Measurements from ENCODE around the gene ORAI2.
A peak's percentile ranks its signal among the peaks of the same experiment; 100 is the strongest.

Gene ORAI2

GRCh38 chr7:102466097-102466496 is 32.7 kb downstream of the ORAI2 start:
- peak overlapping the region; percentile 0 to 99 for H3K4me3 ChIP-seq (ENCODE audit: low read length in 2 of 2)
- peaks cover 20 to 27% of the 10 kb centered on the region in 2 donors for H3K4me1 ChIP-seq (ENCODE audit: control insufficient read depth in 2 of 2, insufficient read depth in 2 of 2, low read length in 2 of 2)
- no peak overlapping the region for H3K9ac ChIP-seq (ENCODE audit: low read depth in 1 of 2, low read length in 2 of 2)
- H3K9me3 ChIP-seq (ENCODE audit: control insufficient read depth in 2 of 2, low read length in 2 of 2) = no peaks in the 10 kb centered on the region
- H3K27me3 ChIP-seq (ENCODE audit: control insufficient read depth in 2 of 2, insufficient read depth in 2 of 2, low read length in 2 of 2) = no peaks in the 10 kb centered on the region
- H3K27ac ChIP-seq (ENCODE audit: low read depth in 2 of 2, low read length in 2 of 2) = no peak overlapping the region
- H3K36me3 ChIP-seq (ENCODE audit: control insufficient read depth in 2 of 2, insufficient read depth in 2 of 2, low read length in 2 of 2) = peaks cover 2 to 3% of the 10 kb centered on the region in 2 donors

GRCh38 chr7:102467581-102468477 is 34.5 kb downstream of the ORAI2 start:
- H3K4me3 ChIP-seq (ENCODE audit: low read length in 2 of 2) = no peak overlapping the region
- no peak overlapping the region for H3K9ac ChIP-seq (ENCODE audit: low read depth in 1 of 2, low read length in 2 of 2)
- peaks cover 20 to 27% of the 10 kb centered on the region in 2 donors for H3K4me1 ChIP-seq (ENCODE audit: control insufficient read depth in 2 of 2, insufficient read depth in 2 of 2, low read length in 2 of 2)
- H3K9me3 ChIP-seq (ENCODE audit: control insufficient read depth in 2 of 2, low read length in 2 of 2) = no peaks in the 10 kb centered on the region
- H3K27me3 ChIP-seq (ENCODE audit: control insufficient read depth in 2 of 2, insufficient read depth in 2 of 2, low read length in 2 of 2) = no peaks in the 10 kb centered on the region
- H3K36me3 ChIP-seq (ENCODE audit: control insufficient read depth in 2 of 2, insufficient read depth in 2 of 2, low read length in 2 of 2) = peaks cover 6 to 7% of the 10 kb centered on the region in 2 donors
- H3K27ac ChIP-seq (ENCODE audit: low read depth in 2 of 2, low read length in 2 of 2) = no peak overlapping the region

- Histone ChIP-seq H3K9me3 (ENCODE audit: control insufficient read depth in 2 of 2, low read length in 2 of 2) (no peaks in the 10 kb centered on the region), H3K4me3 (ENCODE audit: low read length in 2 of 2) (no peak overlapping the region), H3K27me3 (ENCODE audit: control insufficient read depth in 2 of 2, insufficient read depth in 2 of 2, low read length in 2 of 2) (no peaks in the 10 kb centered on the region), H3K4me1 (ENCODE audit: control insufficient read depth in 2 of 2, insufficient read depth in 2 of 2, low read length in 2 of 2) (peaks cover 19 to 25% of the 10 kb centered on the region in 2 donors), H3K27ac (ENCODE audit: low read depth in 2 of 2, low read length in 2 of 2) (no peak overlapping the region), H3K9ac (ENCODE audit: low read depth in 1 of 2, low read length in 2 of 2) (no peak overlapping the region), H3K36me3 (ENCODE audit: control insufficient read depth in 2 of 2, insufficient read depth in 2 of 2, low read length in 2 of 2) (peaks cover 12 to 15% of the 10 kb centered on the region in 2 donors)
These were observed 35.3 kb downstream of the ORAI2 start for GRCh38 chr7:102468478-102469350.

DNA sequence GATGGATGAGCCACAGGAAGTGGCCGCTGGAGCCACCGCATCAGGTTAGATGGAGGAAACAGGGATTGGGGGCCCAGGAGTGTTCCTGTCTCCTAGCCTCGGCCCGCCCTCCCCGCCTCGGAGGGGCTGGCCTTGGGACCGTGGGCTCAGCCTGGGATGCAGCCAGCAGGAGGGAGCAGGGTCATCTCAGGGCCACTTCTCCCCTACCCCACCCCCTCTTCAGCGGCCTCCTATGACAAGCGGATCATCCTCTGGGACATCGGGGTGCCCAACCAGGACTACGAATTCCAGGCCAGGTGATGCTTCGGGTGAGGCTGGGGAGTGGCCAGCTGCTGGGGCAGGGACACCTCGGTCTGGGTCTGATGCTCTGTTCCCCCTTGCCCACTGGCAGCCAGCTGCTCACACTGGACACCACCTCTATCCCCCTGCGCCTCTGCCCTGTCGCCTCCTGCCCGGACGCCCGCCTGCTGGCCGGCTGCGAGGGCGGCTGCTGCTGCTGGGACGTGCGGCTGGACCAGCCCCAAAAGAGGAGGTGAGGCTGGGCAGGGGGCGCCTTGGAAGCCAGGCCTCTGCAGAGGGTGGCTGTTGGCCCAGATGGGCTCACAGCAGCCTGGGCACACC is 36.1 kb downstream of the ORAI2 start:
- no peak overlapping the region for H3K9ac ChIP-seq (ENCODE audit: low read depth in 1 of 2, low read length in 2 of 2)
- H3K9me3 ChIP-seq (ENCODE audit: control insufficient read depth in 2 of 2, low read length in 2 of 2) = no peaks in the 10 kb centered on the region
- no peak overlapping the region for H3K27ac ChIP-seq (ENCODE audit: low read depth in 2 of 2, low read length in 2 of 2)
- H3K27me3 ChIP-seq (ENCODE audit: control insufficient read depth in 2 of 2, insufficient read depth in 2 of 2, low read length in 2 of 2) = no peaks in the 10 kb centered on the region
- no peak overlapping the region for H3K4me3 ChIP-seq (ENCODE audit: low read length in 2 of 2)
- peaks cover 12 to 16% of the 10 kb centered on the region in 2 donors for H3K36me3 ChIP-seq (ENCODE audit: control insufficient read depth in 2 of 2, insufficient read depth in 2 of 2, low read length in 2 of 2)
- peaks cover 13 to 21% of the 10 kb centered on the region in 2 donors for H3K4me1 ChIP-seq (ENCODE audit: control insufficient read depth in 2 of 2, insufficient read depth in 2 of 2, low read length in 2 of 2)

DNA sequence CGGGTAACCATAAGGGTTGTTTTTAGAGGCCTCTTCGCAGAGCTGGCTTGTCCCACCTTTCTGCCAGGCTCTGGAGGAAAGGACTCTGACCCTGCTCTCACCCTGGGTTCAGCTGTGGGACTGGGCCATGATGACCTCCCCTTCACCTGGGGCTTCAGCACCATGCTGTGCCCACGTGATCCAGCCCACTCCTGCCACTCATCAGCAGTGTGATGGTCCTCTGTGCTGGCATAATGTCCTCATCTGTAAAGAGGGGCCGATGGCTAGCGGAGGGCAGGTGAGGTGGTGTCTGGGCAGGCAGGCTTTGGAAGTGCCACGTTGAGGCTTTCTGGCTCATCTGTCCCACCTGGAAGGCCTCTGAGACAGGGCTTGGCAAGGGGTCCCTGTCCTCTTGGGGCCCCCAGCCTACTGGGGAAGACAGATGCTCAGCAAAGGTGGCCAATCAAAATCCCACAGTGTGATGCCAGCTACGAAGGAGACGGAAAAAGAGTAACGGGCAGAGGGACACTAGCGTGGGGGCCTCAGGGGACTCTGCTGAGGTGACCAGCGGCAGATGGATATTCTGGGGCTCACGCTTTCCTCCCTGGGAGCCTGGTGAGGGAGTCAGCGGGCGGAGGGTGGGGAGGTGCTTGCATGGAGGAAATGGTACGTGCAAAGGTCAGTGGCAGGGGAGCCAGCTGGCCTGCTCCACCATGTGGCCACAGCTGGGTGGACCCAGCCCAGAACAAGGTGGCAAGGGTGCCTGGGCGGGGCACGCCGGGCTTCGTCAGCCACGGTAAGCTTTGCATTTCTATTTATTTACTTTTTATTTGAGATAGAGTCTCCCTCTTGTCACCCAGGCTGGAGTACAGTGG is 36.8 kb downstream of the ORAI2 start:
- Histone ChIP-seq H3K9me3 (ENCODE audit: control insufficient read depth in 2 of 2, low read length in 2 of 2) (no peaks in the 10 kb centered on the region), H3K36me3 (ENCODE audit: control insufficient read depth in 2 of 2, insufficient read depth in 2 of 2, low read length in 2 of 2) (peaks cover 12 to 16% of the 10 kb centered on the region in 2 donors), H3K9ac (ENCODE audit: low read depth in 1 of 2, low read length in 2 of 2) (peak overlapping the region in 1 of 2 donors; percentile 44), H3K4me3 (ENCODE audit: low read length in 2 of 2) (peak overlapping the region; percentile 10 to 31), H3K27ac (ENCODE audit: low read depth in 2 of 2, low read length in 2 of 2) (peak overlapping the region; percentile 52 to 62), H3K4me1 (ENCODE audit: control insufficient read depth in 2 of 2, insufficient read depth in 2 of 2, low read length in 2 of 2) (peaks cover 13 to 21% of the 10 kb centered on the region in 2 donors), H3K27me3 (ENCODE audit: control insufficient read depth in 2 of 2, insufficient read depth in 2 of 2, low read length in 2 of 2) (no peaks in the 10 kb centered on the region)

DNA sequence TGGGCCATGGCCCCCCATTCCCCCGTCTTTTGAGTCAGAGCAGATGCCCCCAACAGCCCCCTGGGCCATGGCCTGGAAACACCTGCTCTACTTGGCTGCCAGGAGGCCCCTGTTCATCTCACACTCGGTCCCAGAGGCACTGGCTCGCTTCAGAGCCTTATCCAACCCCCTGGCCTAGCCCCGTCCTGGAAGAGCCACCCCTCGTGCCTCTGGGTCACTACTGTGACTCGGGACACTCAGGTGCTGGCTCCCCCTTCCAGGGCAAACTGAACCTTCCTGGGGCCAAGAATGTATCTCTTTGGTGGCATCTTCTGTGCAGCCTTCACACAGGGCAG is 38.4 kb downstream of the ORAI2 start:
- Histone ChIP-seq H3K4me3 (ENCODE audit: low read length in 2 of 2) (no peak overlapping the region), H3K27ac (ENCODE audit: low read depth in 2 of 2, low read length in 2 of 2) (no peak overlapping the region), H3K4me1 (ENCODE audit: control insufficient read depth in 2 of 2, insufficient read depth in 2 of 2, low read length in 2 of 2) (peaks cover 6 to 13% of the 10 kb centered on the region in 2 donors), H3K36me3 (ENCODE audit: control insufficient read depth in 2 of 2, insufficient read depth in 2 of 2, low read length in 2 of 2) (peaks cover 12 to 16% of the 10 kb centered on the region in 2 donors), H3K27me3 (ENCODE audit: control insufficient read depth in 2 of 2, insufficient read depth in 2 of 2, low read length in 2 of 2) (no peaks in the 10 kb centered on the region), H3K9ac (ENCODE audit: low read depth in 1 of 2, low read length in 2 of 2) (no peak overlapping the region), H3K9me3 (ENCODE audit: control insufficient read depth in 2 of 2, low read length in 2 of 2) (no peaks in the 10 kb centered on the region)

DNA sequence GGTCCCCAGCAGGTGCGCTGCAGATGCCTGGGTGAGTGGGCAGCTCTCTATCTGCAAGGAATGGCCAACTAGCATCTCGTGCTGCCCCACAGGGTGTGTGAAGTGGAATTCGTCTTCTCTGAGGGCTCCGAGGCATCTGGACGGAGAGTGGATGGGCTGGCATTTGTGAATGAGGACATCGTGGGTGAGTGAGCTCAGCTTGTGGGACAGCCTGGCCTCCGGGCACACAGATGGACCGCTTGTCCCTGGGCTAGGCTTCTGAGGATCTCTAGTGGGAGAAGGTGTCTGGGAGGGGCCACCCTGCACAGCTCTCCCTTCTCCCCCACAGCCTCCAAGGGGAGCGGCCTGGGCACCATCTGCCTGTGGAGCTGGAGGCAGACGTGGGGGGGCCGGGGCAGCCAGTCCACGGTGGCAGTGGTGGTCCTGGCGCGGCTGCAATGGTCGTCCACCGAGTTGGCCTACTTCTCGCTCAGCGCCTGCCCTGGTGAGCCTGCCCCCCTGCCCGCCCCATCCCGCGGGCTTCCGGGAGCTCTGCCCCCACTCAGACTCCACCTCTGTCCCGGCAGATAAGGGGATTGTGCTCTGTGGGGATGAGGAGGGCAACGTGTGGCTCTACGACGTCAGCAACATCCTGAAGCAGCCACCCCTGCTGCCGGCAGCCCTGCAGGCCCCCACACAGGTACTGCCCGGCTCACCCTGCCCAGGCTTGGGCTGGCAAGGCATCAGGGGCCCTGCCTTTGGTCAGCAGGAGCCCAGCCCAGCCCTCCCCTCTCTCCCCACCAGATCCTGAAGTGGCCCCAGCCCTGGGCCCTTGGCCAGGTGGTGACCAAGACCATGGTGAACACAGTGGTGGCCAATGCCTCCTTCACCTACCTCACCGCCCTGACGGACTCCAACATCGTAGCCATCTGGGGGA is 39.0 kb downstream of the ORAI2 start:
- no peaks in the 10 kb centered on the region for H3K9me3 ChIP-seq (ENCODE audit: control insufficient read depth in 2 of 2, low read length in 2 of 2)
- H3K27ac ChIP-seq (ENCODE audit: low read depth in 2 of 2, low read length in 2 of 2) = no peak overlapping the region
- H3K36me3 ChIP-seq (ENCODE audit: control insufficient read depth in 2 of 2, insufficient read depth in 2 of 2, low read length in 2 of 2) = peaks cover 12 to 16% of the 10 kb centered on the region in 2 donors
- no peak overlapping the region for H3K9ac ChIP-seq (ENCODE audit: low read depth in 1 of 2, low read length in 2 of 2)
- no peaks in the 10 kb centered on the region for H3K27me3 ChIP-seq (ENCODE audit: control insufficient read depth in 2 of 2, insufficient read depth in 2 of 2, low read length in 2 of 2)
- peaks cover 6 to 13% of the 10 kb centered on the region in 2 donors for H3K4me1 ChIP-seq (ENCODE audit: control insufficient read depth in 2 of 2, insufficient read depth in 2 of 2, low read length in 2 of 2)
- H3K4me3 ChIP-seq (ENCODE audit: low read length in 2 of 2) = no peak overlapping the region

DNA sequence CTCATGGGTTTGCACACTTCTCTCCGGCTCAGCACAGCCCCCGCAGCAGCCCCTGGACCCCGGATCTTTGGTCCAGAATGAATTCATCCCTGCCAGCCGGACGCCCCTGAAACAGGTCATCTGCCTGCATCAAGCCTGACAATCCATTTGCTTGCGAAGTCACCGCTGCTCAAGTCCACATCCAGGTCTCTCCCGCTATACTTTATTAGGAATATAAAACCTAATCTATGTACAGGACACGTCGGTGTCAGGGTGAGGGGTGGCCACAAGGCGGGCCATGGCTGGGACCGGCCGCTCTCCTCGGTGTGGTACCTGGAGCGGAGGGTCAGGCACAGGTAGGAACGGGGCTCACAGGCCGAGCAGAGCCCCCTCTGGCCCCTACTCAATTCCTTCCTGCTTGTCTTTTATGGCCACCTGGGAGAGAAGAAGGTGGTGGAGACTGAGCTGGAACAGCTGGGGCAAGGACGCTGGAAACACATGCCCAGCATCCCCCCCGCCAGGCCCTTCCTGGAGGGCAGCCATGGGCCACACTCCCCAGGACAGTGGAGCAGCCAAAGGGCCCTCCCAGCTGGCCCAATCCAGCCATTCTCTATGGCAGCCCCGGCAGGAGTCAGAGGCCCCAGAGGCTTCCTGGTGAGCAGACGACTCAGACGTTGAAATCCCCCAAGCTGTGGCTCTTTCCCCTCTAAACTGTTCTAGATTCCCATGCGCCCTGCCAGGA is 40.1 kb downstream of the ORAI2 start:
- Histone ChIP-seq H3K9me3 (ENCODE audit: control insufficient read depth in 2 of 2, low read length in 2 of 2) (no peaks in the 10 kb centered on the region), H3K9ac (ENCODE audit: low read depth in 1 of 2, low read length in 2 of 2) (no peak overlapping the region), H3K36me3 (ENCODE audit: control insufficient read depth in 2 of 2, insufficient read depth in 2 of 2, low read length in 2 of 2) (peaks cover 11 to 15% of the 10 kb centered on the region in 2 donors), H3K4me1 (ENCODE audit: control insufficient read depth in 2 of 2, insufficient read depth in 2 of 2, low read length in 2 of 2) (peaks cover 6 to 13% of the 10 kb centered on the region in 2 donors), H3K27ac (ENCODE audit: low read depth in 2 of 2, low read length in 2 of 2) (no peak overlapping the region), H3K27me3 (ENCODE audit: control insufficient read depth in 2 of 2, insufficient read depth in 2 of 2, low read length in 2 of 2) (no peaks in the 10 kb centered on the region), H3K4me3 (ENCODE audit: low read length in 2 of 2) (no peak overlapping the region)

Measured in mucosa of rectum (tissue), 2 donors.